Stimulated activated CD4-positive, alpha-beta T cell treated with anti-CD3 and anti-CD28 coated beads, Interleukin-15, amount 100 ng/mL, for 24 hours (primary cell): ENCODE results near the gene GPR137.

ENCODE experiments used
- DNase-seq: peaks from one replicate; pipeline ENCODE4 v3.0.0-alpha.2; 2020

Gene GPR137

DNA sequence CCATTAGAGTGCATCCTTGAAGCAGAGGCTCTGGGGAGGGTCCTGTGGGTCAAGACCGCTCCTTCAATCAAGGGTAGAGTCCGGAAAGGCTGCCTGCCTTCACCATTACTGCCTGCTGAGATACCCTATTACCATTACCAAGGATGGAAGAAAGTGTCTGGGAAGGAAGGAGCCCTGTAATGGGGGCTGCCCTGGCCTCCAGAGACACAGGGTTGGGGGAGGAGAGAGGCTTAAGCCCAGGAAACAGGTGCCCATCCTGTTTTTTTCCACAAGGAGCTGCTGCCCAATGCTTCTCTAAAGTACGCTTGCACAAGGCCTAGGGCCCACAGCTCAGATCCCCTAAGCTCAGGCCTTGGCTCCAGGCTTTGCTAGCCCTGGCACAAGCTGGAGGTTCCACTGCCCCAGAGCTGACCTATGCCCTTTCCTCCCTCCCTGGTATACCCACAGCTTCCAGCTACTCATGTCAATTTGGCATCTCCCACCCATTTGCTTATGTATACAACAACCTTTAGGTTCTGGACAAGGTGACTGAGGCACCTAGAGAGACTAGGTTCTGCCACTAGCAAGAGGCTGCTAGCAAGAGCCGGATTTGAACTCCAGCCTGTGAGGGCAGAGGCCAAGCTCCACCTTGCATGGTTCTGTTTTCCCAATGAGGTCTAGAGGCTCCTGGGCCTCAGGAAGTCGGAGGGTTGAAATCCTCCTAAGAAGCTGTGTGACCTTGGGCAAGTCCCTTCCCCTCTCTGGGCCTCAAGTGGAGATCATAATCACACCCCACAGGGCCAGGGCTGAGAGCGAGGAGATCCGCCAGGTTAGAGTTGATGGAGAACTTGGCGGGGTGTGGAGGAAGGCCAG, 35.9 kb upstream of the GPR137 start:
- DNase-seq = no peak

DNA sequence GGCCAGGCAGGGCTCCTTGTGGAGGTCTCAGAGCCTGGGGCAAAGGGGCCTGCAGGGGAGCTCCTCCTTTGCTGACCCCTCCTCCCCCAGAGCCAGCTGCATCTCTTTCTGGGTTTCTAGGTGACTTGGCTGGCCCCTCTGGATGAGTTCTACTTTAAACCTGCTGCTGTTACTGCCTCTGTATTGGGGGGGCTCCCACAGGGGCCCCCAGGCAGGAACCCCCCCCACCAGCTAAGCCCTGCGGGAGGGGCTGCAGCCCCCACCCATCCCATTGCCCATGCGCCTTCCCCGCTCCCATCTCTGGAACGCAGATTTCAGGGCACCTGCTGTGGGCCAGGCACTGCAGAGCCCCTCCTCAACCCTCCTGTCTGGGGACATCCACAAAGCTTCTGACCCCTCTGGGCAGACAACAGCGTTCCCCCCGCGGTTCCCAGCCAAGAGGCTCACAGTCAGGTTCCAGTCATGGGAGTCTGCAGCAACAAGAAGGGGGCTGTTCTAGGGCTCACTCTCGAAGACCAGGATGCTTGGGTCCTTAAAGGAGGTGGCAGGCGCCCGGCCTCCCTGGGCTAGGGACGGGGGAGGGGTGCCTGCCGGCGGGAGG, 35.1 kb upstream of the GPR137 start:
- no peak for DNase-seq

DNA sequence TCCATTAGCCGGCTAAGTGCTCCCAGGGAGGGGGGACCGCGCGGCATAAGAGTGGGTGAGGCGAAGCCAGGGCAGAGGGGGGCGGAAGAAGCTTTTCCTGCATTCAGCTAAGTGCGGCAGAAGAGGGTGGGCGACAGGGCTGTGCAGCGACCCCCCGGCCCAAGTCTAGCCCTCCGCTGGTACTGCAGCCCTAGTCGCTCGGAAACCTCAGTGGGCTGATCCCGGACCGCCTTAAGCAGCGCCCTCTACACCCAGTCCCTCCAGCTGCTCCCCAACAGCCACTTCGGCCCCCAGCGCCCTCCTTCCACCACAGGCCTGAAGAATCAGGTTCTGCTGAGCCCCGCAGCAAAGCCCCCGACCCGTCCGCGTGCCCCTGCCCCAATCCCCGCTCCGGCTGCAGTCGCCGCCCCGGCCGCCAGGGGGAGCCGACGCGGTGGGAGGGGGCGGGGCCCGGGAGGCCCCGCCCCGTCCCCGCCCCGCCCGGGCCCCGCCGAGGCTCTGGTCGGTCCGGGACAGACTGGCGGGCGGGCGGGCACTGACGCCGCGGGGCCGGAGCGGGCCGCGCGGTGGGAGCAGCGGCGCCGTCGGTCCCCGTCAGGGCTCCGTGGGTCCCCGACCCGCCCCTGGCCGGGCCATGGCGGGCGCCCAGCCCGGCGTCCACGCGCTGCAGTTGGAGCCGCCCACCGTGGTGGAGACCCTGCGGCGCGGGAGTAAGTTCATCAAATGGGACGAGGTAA, 34.5 kb upstream of the GPR137 start, which contains the start of gene PLCB3:
PLCB3 (plus strand) TSS at position 515 of the 737 bp plus-strand sequence; CDS start at position 635, 120 bp downstream.
- peak; percentile 69 for DNase-seq

DNA sequence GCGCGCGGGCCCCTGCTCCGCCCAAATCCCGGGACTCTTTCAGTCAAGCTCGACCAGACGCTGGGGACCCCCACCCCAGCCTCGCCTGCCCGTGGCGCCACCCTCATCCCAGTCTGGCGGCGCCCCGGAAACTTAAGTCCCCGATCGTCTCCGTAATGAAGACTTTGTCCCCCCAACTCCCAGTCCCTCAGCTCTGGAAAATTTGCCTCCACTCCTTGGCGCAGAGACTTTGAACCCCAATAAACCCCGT, 34.0 kb upstream of the GPR137 start:
- DNase-seq = no peak

DNA sequence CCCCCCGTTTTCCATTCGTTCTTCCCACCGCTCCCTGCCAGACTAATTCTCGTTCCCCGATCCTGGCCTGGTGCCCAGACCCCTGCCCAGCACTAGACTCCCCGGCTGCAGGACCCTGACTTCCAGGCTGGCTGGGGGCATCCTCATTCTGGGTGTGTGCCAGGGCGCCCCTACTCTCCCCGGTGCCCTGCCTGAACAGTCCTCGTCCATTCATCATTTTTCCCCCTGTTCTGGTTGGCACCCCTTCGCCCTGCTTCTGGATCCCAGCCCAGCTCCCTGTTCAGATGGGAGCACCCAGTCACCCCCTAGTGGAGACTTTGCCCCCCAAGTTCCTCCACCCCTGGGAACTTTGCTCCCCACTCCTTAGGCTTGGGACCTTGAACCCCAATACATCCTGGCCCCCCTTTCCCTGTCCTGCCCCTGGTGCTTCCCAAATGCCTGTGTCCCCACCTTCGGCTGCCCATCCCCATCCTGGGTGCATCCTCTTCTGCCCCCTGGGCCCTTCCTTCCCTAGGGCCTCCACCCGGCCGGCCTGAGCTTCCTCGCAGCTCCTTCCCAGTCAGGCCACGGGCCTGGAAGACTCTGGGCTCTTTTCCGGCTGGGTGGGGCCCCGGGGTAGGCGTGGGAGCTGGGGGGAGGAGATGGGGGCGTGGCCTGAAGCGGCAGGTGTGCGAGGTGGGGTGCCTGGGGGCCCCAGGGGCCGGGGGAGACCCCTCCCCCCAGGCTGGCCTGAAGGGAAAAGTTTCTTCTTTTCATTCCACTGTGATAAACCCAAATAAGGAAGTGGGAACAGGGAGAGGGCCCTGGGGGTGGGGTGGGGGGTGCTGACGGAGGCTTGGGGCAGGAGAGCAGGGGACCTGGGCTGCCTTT, 33.4 kb upstream of the GPR137 start:
- DNase-seq = peak; percentile 56

DNA sequence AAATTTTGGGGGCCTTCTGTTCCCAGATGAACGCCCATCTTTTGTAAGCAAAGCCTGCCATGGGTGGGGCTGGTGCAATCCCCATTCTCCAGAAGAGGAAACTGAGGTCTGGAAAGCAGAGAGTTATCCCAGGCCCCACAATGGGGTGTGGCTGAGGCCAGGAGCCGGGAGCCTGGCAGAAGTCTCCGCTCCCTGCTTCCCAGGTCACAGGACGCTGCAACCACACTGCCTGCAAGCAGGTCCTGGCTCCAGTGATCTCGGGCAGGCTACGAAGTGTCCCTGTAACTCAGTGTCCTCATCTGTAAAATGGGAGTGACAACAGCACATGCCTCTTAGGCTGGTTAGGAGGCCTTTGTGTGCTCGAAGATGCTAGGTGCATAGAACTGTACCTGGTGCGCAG, 32.6 kb upstream of the GPR137 start:
- no peak for DNase-seq

DNA sequence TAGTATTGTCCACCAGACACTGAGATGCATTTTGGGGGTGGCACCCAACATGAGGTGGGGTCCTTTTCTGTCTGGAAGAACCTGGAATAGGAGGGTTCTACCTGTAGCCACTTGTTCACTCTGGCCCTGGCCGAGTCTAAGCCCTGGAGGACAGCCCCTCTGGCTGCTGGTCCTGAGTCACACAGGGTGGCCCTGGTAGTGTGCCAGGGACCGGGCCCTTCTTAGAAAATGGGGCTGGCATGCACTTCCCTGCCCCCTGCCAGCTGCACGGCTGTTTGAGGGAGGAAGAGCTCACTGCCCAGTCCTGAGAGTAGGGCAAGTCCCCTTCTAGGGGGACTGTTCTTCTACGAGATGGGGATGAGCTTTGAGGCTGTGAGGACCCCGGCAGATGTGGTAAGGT, 32.2 kb upstream of the GPR137 start:
- no peak for DNase-seq

DNA sequence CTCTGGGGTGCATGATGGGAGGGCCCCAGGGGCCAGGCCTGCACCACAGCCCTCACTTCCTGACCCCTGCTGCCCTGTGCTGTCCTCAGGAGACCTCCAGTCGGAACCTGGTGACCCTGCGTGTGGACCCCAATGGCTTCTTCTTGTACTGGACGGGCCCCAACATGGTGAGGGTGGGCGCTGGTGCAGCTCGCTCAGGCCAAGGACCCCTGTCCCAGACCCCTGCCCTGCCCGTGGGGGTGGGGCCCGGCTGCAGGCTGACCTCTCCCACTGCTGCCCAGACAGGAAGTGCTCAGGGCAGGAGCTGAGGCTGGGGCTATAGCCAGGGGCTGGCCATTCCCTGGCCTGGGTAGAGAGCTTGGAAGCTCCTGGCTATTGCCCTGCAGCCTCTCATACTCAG, 31.3 kb upstream of the GPR137 start:
- DNase-seq = no peak

DNA sequence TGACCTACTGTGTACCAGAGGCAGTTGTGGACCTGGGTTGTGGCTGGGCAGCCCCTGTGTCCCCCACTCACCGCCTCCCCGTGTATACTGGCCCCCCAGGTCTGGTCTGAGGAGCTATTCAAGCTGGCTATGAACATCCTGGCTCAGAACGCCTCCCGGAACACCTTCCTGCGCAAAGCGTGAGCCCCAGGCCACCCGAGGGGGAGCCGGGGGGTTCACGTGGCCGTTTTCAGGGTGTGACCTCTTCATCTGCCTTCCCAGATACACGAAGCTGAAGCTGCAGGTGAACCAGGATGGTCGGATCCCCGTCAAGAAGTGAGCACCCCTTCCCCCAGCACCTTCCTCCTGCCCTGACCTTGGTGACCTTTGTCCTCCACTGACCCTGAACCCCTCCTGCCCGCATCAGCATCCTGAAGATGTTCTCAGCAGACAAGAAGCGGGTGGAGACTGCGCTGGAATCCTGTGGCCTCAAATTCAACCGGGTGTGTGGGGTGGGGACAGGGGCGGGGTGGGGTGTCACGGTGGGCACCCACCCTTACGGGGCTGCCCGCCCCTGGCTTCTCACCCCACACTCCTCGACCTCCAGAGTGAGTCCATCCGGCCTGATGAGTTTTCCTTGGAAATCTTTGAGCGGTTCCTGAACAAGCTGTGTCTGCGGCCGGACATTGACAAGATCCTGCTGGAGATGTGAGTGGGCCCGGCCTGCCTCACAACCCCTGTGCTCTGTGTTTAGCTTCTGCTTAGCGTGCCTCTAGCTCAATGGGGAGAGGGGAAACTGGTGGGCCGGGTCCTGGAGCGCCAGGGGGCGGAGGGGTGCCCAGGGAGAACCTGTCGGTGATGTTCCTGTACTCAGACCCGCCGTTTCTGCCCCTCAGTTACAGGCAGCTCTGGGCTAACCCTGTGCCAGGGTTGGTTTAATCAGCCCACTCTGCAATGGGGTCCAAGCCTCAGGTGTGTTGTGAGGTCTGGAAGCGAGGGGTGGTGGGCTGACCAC, 30.2 kb upstream of the GPR137 start:
- DNase-seq = no peak

DNA sequence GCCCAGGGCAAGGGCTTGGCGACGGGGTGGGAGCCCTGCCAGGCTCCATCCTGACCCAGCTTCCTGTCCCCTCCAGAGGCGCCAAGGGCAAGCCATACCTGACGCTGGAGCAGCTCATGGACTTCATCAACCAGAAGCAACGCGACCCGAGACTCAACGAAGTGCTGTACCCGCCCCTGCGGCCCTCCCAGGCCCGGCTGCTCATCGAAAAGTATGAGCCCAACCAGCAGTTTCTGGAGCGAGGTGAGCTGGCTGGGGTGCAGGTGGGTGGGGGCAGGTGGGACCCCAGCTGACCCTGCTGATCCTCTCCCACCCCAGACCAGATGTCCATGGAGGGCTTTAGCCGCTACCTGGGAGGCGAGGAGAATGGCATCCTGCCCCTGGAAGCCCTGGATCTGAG, 29.3 kb upstream of the GPR137 start:
- DNase-seq = no peak

DNA sequence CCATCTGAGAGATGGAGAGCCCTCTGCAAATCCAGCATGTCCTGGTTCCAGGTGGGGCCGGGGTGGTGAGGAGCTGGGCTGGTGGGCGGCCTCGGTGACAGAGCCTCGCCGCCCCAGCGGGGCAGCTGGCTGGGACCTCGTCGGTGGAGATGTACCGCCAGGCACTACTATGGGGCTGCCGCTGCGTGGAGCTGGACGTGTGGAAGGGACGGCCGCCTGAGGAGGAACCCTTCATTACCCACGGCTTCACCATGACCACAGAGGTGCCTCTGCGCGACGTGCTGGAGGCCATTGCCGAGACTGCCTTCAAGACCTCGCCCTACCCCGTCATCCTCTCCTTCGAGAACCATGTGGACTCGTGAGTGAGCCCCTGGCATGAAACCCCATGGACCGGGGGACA, 27.3 kb upstream of the GPR137 start:
- no peak for DNase-seq

DNA sequence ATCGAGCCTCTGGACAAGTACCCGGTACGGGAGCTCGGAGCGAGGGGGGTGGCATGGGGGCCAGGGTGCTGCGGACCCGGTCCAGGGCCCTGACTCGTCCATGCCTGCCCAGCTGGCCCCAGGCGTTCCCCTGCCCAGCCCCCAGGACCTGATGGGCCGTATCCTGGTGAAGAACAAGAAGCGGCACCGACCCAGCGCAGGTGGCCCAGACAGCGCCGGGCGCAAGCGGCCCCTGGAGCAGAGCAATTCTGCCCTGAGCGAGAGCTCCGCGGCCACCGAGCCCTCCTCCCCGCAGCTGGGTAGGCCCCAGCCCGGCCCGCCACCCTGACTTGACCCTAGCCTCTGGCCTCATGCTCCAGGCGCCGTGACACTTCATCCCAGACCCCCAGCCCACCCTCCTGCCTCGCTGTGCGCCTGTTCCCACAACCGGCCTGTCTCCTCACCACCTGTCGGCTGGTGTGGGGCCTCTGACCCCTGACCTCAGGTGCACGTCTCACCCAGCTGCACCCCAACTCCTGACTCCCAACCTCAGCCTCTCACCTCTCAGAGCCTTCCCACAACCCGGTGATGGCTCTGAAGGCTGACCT, 26.6 kb upstream of the GPR137 start:
- no peak for DNase-seq

DNA sequence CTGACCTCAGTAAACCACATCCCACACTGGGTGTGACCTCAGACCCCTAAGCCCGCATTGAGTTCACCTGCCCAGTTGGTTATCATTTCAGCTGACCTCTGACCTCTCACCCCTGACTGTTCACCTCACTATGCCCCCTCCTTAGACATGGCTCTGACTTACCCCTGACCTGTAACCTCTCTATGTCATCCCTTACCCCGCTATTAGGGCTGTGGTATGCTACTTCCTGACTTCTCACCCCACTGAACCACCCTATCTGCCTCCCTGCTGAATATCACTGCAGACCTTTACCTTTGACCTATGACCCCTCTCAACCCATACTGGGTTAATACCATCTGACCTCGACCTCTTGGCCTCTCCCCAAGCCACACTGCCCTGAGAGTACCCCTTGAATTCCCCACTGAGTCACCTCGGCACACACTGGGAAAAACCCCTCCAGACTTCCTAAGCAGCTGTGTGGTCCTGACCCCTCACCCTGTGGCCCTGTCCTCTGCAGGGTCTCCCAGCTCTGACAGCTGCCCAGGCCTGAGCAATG, 26.0 kb upstream of the GPR137 start:
- DNase-seq = no peak

DNA sequence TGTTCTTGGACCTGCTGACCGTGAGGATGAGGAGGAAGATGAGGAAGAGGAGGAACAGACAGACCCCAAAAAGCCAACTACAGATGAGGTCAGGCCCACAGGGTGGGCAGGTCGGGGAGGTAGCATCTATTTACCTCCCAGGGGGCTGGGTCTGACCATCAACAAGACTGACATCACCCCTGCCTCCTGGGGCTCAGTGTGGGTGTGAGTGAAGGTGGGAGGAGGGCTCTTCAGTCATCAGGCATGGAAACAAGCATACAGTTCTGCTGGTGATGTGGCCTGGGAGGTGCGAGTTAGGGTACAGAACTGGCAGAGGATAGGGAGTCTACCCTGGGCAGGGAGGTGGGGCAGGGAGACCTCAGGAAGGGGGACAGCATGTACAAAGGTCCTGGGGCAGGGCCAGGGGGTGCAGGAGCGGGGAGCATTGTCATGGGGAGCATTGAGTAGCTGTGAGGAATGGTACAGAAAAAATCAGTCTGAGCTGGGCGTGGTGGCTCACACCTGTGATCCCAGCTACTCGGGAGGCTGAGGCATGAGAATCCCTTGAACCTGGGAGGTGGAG, 25.4 kb upstream of the GPR137 start:
- no peak for DNase-seq

DNA sequence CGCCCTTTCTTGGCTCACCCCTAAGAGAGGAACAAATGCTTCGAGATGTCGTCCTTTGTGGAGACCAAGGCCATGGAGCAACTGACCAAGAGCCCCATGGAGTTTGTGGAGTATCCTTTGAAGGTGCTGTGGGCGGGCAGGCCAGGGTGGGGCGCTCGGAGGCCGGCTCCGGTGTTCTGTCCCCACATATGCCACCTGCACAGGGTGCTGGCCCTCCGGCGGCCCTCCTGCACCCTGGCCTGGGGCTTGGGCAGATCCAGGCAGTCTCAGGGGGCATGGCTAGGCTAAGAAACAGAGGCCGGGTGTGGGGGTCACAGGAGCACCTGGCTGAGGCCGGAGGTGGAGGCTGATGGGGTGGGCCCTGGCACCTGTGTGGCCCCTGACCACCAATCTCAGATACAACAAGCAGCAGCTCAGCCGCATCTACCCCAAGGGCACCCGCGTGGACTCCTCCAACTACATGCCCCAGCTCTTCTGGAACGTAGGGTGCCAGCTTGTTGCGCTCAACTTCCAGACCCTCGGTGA, 24.0 kb upstream of the GPR137 start:
- DNase-seq = no peak

DNA sequence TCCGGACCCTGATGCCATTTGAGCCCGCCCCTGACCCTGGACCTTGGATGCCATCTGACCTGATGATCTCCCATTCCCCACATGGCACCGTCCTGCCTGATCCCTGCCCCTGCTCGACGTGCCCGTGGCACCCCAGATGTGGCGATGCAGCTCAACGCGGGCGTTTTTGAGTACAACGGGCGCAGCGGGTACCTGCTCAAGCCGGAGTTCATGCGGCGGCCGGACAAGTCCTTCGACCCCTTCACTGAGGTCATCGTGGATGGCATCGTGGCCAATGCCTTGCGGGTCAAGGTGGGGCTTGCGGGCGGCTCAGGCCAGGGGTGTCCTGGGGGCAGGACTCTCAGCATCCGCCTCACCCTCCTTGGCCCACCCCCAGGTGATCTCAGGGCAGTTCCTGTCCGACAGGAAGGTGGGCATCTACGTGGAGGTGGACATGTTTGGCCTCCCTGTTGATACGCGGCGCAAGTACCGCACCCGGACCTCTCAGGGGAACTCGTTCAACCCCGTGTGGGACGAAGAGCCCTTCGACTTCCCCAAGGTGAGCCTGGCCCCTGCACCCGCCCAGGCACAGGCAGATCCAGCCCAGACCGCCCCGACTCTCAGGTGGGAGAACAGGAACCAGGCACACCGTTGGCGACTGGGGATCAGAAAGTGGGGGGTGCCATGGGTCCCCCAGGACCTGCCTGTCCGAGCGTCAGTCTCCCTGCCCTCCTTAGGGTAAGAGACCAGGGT, 23.2 kb upstream of the GPR137 start:
- DNase-seq = no peak

DNA sequence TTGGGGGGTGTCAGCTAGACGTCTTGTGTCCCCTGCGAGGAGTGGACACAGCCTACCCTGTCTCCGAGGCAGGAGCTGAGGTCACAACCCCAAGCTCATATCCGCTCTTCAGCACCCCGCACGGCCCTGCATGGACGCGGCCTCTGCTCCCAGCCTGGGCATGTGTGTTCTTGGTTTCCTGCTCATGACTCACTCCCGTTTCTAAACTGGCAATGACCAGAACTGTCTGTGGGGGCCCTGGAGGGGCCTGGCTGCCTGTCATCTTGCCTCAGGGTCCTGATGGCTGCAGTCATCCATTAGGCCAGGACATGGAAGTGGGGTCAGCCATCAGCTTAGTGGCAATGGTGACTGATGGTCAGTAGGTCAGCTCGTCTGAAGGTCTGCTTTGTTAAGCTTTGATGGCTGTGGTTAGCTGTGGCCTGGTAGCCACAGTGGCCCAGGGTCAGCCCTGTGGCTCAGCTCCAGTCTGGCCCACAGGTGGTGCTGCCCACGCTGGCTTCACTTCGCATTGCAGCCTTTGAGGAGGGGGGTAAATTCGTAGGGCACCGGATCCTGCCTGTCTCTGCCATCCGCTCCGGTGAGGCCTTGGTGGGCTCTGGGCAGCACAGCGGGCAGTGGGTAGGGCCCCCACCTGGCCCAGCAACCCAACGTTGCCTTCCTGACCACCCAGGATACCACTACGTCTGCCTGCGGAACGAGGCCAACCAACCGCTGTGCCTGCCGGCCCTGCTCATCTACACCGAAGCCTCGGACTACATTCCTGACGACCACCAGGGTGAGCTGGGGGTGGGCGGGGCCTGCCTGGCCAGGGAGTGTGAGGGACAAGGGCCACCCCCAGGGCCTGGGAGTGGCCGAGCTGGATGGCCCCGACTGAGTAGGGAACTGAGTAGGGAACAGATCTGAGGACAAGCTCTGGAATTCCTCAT, 22.4 kb upstream of the GPR137 start:
- DNase-seq = no peak

DNA sequence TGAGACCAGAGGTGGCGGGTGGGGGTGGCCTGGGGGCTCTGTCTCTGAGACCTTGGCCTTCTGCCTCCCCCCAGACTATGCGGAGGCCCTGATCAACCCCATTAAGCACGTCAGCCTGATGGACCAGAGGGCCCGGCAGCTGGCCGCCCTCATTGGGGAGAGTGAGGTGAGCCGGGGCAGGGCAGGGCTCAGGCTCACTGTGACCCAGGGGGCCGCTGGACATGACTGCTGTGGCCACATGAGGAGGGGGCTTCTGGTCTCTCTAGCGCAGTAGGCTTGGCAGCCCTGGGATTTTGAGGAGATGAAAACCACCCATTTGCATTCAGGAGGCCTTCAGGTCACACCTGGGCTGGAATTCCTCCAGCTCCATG, 21.7 kb upstream of the GPR137 start:
- DNase-seq = no peak

DNA sequence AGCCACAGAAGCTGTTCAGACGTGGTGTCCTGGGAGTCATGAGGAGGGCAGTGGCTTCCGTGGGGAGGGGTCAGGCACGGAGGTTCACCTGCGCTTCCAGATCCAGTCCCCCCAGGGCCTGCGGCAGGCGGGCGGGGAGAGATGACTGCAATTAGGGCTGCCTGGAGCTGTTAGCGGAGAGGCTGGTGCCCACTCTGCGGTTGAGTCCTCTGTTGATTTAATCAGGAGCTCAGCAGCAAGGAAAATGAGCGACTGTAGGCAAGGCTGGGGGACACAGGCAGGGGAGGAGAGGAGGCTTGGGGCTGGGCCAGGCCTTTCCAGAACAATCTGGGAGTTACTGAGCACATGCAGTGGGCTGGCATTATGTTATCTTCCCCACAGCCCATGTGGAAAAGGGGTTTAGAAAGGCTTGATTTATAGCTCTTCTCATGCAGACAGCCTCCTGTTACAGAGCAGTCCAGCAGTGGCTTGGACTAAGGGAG, 21.2 kb upstream of the GPR137 start:
- no peak for DNase-seq
